ENCODE results near the gene CEMP1. TPM values are rescaled to one million over a fixed set of nuclear protein-coding genes. Genes with fewer than 3 reads are reported as not detected.

CEMP1 gene
- total RNA-seq, 2 experiments from 2014 or later: 0.25 to 0.55 TPM

GRCh38 chr16:2532494-2533141 lies 1.4 kb upstream of the CEMP1 start:
- Histone ChIP-seq H4K20me1 (ENCODE audit: insufficient read depth, low read length) (no peaks in the 10 kb centered on the region), H2AFZ (ENCODE audit: low read length) (peak overlapping the region; percentile 82; the same call in 1 of the 2 replicates), H3K4me2 (ENCODE audit: low read length) (peak overlapping the region; percentile 99), H3K4me1 (ENCODE audit: insufficient read depth, low read length, poor library complexity, severe bottlenecking) (peaks cover 18% of the 10 kb centered on the region), H3K9me3 (ENCODE audit: low read length) (no peaks in the 10 kb centered on the region), H3K27ac (ENCODE audit: low read depth, low read length, poor library complexity, severe bottlenecking) (peak overlapping the region; percentile 69), H3K4me3 (ENCODE audit: low read depth, low read length, poor library complexity, severe bottlenecking) (peak overlapping the region; percentile 70), H3K36me3 (ENCODE audit: insufficient read depth, low read length) (peaks cover 17% of the 10 kb centered on the region), H3K79me2 (ENCODE audit: insufficient read depth, low read depth, low read length) (no peaks in the 10 kb centered on the region), H3K9me2 (ENCODE audit: insufficient read depth, low read length) (no peaks in the 10 kb centered on the region)
- DNase-seq (ENCODE audit: low spot score): peak; percentile 71
- TF ChIP-seq CTCF (conservative IDR thresholded peaks at IDR 0.05; ENCODE audit: low read length): no peak
- TF ChIP-seq EZH2phosphoT487 (IDR thresholded peaks at IDR 0.05; ENCODE audit: borderline replicate concordance, low read depth, low read length): no peak
- BruUV-seq (replicated peaks): no TSS peak
- intact Hi-C loops (cut with micrococcal nuclease; ENCODE audit: unreplicated experiment): loop anchor here (2.0 to 10.0 kb wide), 4 partner anchors 20 to 222 kb away; partner anchors contain the start of genes ATP6V0C and SRRM2
- CTCF ChIA-PET (ENCODE audit: unreplicated experiment): interaction anchor here (0.6 kb wide), 1 partner anchor 13 kb away, joined by 3 read pairs; the partner anchor contains the start of gene AMDHD2
- POLR2A ChIA-PET: interaction anchor here (0.5 to 1.3 kb wide), 3 partner anchors 12 to 375 kb away, joined by 3 to 5 read pairs (median 4); partner anchors contain the start of gene AMDHD2

- Histone ChIP-seq H3K4me2 (ENCODE audit: low read length) (peak overlapping the region; percentile 99), H3K27ac (ENCODE audit: low read depth, low read length, poor library complexity, severe bottlenecking) (peak overlapping the region; percentile 69), H4K20me1 (ENCODE audit: insufficient read depth, low read length) (no peaks in the 10 kb centered on the region), H3K9me2 (ENCODE audit: insufficient read depth, low read length) (no peaks in the 10 kb centered on the region), H2AFZ (ENCODE audit: low read length) (peak overlapping the region; percentile 82; the same call in 1 of the 2 replicates), H3K36me3 (ENCODE audit: insufficient read depth, low read length) (peaks cover 17% of the 10 kb centered on the region), H3K4me1 (ENCODE audit: insufficient read depth, low read length, poor library complexity, severe bottlenecking) (peaks cover 18% of the 10 kb centered on the region), H3K79me2 (ENCODE audit: insufficient read depth, low read depth, low read length) (no peaks in the 10 kb centered on the region), H3K9me3 (ENCODE audit: low read length) (no peaks in the 10 kb centered on the region), H3K4me3 (ENCODE audit: low read depth, low read length, poor library complexity, severe bottlenecking) (peak overlapping the region; percentile 70)
- intact Hi-C loops (cut with micrococcal nuclease; ENCODE audit: unreplicated experiment): loop anchor here (2.0 to 10.0 kb wide), 4 partner anchors 19 to 223 kb away; partner anchors contain the start of genes ATP6V0C and SRRM2
- BruUV-seq (replicated peaks): no TSS peak
- CTCF ChIA-PET (ENCODE audit: unreplicated experiment): no interaction called here
- POLR2A ChIA-PET: interaction anchor here (0.5 to 1.3 kb wide), 4 partner anchors 11 to 376 kb away, joined by 3 to 6 read pairs (median 4); partner anchors contain the start of gene AMDHD2
- peak; percentile 97 for DNase-seq (ENCODE audit: low spot score)
- TF ChIP-seq EZH2phosphoT487 (IDR thresholded peaks at IDR 0.05; ENCODE audit: borderline replicate concordance, low read depth, low read length): no peak
- no peak for TF ChIP-seq CTCF (conservative IDR thresholded peaks at IDR 0.05; ENCODE audit: low read length)
Measured at GRCh38 chr16:2531696-2532493, 687 bp upstream of the CEMP1 start.
